SHP77 treated with DMSO at 0.1 percent for 48 hours (cell line): ENCODE results near the gene AOPEP.
A peak's percentile ranks its signal among the peaks of the same experiment; 100 is the strongest.

Source experiments
- DNase-seq: peaks from one replicate; lab custom pipeline; 2025; lab: John Stamatoyannopoulos, UW

AOPEP gene

GRCh38 chr9:95116002-95116807 lies 389.7 kb downstream of the AOPEP start:
- DNase-seq = no peak

GRCh38 chr9:95116808-95117204 lies 390.3 kb downstream of the AOPEP start:
- DNase-seq = no peak

DNA sequence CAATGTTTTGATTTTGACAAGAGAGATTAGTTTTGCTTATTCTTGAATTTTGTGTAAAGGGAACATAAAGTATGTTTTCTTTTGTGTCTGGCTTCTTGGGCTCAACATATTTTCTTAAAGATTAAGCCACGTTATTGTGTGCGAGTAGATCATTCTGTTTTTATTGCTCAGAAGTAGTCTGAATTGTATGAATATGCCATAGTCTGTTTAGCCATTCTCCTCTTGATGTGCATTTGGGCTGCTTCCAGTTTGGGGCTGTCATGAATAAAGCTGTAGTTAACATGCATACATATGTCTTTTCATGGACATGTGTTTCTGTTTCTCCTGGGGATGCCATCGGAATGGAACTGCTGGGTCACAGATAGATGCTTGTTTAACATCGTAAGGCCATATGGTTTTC lies 392.1 kb downstream of the AOPEP start:
- DNase-seq = no peak

GRCh38 chr9:95120781-95121370 lies 394.4 kb downstream of the AOPEP start:
- DNase-seq = no peak

- no peak for DNase-seq
Measured at GRCh38 chr9:95124582-95125367, 398.3 kb downstream of the AOPEP start.

GRCh38 chr9:95125652-95126051 lies 399.2 kb downstream of the AOPEP start:
- DNase-seq = no peak

- no peak for DNase-seq
Measured at GRCh38 chr9:95126739-95127138, 400.2 kb downstream of the AOPEP start.

DNA sequence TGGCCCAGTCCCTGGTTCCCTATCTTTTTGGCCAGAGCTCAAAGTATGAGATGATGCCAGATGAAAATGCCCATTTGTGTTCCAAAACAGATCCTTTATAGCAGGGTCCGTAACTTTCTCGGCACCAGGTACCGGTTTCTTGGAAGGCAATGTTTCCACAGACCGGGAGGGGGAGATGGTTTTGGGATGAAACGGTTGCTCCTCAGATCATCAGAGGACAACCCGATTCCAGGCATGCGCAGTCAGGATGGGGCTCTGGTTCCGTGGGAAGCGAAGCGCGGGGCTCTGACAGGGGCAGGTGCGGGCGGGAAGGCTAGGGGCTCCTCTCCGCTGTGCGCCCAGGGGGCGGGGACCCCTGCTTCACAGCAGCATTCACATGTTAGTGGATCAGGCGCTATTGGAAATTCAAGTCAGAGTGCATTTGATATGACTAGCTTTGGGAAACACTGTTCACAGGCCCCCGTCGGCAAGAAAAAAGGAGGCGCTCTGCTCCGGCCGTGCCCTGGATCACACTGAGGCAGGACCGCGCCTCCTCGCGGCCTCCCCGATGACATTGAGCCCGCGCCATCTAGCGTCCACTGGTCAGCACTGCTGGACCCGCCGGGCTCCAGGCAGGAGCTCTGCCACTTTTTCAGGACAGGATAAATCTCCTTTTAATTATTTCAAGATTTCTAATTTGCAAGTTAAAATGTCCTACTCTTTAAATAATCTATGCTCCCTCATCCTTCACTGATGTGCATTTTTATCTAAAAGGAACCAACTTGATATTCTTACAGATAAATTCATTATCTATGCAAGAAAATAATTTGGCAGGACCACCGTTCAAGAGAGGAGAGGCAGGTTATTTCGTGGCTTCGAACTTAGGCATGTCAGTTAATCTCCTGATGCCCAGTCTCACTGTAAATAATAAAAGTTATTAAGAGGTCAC lies 401.0 kb downstream of the AOPEP start:
- peak; percentile 58 for DNase-seq

DNA sequence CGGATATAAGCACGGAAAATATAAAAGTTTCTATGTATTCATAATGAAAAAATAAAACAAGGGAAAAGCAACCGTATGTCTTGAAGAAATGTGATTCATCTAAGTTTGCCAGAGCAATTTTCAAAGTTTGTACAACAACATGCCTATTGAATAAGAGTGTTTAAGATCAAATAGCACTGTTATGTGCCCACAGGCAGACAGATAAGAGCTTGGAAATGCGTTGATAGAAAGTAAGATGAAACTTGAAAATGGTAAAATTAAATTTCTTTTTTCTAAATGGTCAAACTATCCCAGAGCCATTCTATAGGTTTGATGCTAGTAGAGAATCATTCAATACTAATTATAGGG lies 401.7 kb downstream of the AOPEP start:
- no peak for DNase-seq

- DNase-seq = no peak
Measured at GRCh38 chr9:95129476-95130291, 403.2 kb downstream of the AOPEP start.

DNA sequence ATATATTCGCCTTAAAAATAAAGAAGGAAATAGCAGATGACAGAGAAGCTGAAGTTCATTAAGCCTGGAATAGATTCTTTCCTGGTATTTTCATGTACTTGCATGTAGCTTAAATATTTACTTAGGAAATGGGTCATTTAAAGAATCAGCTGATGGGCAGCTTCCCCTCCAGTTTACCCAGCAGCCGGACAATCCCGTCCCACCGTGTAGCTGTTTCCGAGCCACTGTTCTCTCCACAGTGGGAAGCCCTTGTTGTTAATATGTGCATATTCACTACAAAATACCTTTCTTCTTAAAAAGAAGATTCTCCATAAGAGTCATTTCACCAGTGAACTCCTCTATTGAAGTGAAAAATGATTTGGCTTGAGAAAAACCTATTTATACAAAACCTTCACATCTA lies 404.0 kb downstream of the AOPEP start:
- DNase-seq = no peak

DNA sequence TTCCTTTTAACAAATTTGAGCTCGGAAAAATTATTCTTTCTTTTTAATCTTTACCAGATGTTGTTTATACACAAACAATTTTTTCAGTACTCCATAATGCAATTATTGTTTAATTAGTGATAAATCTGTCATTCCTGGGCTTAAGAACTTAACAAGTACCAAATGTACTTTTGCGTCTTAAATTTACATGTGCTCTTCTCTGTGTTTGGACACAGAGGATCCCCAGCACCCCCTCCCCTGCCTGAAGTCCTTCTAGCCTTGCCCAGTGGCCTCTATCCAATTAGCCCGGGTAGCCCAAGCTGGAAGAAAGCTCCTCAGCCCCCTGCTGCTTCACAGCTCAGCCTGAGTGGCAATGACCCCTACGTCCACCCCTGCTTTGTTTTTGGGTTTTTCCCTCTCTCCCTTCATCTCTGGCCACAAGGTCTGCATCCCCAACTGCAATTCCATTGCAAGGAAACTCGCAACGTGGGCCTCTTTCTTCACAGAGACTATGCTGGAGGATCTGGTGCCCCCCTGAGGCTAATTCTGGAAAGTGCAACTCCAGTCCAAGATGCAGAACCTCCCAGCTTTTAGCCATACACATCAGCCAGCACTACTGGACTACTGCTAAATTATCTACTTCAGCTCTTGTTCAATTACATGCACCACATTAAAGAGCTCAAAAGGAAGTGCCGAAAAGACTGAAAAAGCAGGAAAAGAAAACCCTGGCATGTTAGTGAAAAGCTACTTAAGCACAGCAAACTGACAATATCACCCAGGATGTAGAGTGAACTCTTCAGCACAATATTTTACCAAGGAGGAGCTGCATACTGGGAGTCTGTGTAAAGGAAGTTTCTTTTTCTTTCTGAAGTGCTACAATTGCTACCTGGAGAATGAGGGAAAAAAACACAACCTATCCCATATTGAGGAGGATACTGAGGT lies 404.8 kb downstream of the AOPEP start:
- DNase-seq = peak; percentile 49

GRCh38 chr9:95132366-95133324 lies 406.1 kb downstream of the AOPEP start:
- peak; percentile 16 for DNase-seq

DNA sequence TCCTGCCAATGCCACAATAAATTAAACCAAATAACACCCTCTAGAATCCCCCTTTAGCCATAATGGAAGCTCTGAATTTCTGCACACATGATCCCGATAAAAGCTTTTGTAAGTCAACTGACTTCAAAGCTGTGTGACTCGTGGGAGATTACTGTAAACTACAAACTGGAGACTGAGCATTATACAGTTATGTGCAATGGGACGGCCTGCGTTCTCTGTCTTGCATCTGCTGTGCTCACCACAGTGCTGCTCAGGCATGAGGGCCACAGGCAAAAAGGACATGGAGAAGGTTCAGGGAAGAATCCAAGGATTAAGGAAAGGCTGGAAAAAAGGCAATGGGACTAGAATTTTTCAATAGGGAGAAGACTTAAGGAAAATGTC lies 406.8 kb downstream of the AOPEP start:
- no peak for DNase-seq

GRCh38 chr9:95134457-95134881 lies 408.0 kb downstream of the AOPEP start:
- DNase-seq = no peak

DNA sequence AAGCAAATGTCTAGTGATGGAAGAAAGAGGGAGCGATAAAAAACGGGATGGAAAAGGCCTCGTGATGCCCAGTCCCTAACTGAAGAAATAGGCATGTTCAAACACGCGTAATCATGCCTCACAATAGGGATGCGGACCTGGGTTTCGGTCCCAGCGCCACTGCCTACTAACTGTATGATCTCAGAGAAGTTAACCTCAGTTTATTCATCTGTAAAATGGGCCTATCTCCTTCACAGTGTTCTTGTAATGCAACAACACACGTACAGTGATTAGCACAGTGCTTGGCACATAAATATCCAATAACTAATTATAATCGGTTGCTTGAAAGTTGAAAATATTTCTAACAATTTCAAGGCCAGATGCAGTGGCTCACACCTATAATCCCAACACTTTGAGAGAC lies 409.3 kb downstream of the AOPEP start:
- DNase-seq = no peak
